GM12892 (cell line): Measurements from ENCODE around the gene ACR.

Experiments
- POLR2AphosphoS5 ChIP-seq: IDR thresholded peaks from 2 replicates; pipeline ENCODE4 v1.6.1; 2011; ENCODE audit warnings: low read depth, low read length, control low read depth
- TAF1 ChIP-seq: IDR thresholded peaks from 2 replicates; pipeline ENCODE4 v1.6.1; 2011; ENCODE audit warnings: low read depth, mild to moderate bottlenecking, control low read depth, low read length, borderline replicate concordance

GRCh38 chr22:50696251-50696798, 41.7 kb upstream of the ACR start:
- TF ChIP-seq TAF1 (no peak), POLR2AphosphoS5 (no peak)
